Activated effector memory CD4-positive, alpha-beta T cell treated with anti-CD3 and anti-CD28 coated beads, Interleukin-2, amount 50 U/mL, for 16 hours (primary cell): ENCODE results near the gene CEPT1.
"Not testable (repeated sequence)": the region's sequence is repeated elsewhere in the genome, so short reads cannot be mapped to it uniquely, and the experiment has no call there.

Experiments
- DNase-seq: peaks from one replicate; pipeline ENCODE4 v3.0.0-alpha.2; 2020

The CEPT1 gene

DNA sequence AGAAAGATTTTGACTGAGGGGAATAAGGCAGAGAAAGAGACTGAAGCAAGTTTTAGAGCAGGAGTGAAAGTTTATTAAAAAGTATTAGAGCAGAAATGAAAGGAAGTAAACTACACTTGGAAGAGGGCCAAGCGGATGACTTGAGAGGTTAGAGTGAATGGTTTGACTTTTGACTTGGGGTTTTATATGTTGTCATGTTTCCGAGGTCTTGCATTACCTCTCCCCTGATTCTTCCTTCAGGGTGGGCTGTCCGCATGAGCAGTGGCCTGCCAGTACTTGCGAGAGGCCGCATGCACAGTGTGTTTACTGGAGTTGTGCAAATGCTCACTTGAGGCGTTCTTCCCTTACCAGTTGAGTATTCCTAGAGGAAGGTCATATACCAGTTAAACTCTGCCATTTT lies 73.4 kb downstream of the CEPT1 start:
- DNase-seq, result no peak

DNA sequence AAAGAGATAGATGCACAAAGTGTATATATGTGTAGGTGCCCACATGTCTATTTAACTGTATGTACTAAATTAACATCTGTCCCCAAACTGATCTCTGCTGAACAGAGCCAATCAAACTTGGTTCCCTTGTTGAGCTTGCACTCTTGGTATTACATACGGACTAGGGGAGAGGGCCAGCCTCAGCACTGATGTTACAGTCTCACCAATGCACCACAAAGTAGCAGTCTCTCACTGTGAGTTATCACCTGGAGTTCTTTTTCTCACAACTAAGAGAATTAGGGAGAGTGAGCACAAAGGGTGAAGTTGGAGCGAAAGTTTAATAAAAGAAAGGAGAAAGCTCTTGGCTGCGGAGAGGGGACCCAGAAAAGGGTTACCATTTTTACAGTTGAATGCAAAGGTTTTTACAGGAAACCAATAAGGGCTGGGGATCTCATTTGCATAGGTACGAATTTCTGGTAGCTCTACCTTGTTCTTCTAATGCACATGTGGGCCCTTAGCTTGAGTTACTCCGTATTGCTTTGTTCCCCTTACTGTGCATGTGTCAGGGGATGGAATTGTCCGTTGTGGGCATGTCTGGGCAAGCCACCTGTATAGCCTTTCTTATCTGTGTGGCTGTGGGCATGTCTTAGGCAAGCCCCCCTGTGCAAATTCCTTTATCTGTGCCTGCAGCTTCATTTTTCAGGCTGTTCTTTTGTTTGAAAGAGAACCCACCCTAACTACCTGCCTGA lies 74.2 kb downstream of the CEPT1 start:
- no peak for DNase-seq

DNA sequence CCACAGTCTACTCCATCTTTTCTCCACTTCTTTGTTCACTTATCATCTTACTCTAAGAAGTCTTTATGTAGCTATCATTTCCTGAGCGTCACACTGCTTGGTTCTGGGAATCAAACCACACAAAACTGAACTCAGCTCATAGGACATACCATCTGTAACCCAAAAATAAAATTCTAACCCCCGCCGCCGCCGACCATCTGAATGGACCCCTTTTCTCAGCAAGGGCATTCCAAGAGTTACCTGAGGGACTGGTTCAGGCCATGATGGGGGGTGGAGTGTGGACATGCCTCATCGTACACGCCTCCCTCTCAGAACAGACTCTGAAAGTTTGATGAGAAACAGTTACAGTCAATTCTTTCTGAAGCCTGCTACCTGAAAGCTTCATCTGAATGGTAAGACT lies 74.9 kb downstream of the CEPT1 start:
- peak; percentile 79 for DNase-seq

DNA sequence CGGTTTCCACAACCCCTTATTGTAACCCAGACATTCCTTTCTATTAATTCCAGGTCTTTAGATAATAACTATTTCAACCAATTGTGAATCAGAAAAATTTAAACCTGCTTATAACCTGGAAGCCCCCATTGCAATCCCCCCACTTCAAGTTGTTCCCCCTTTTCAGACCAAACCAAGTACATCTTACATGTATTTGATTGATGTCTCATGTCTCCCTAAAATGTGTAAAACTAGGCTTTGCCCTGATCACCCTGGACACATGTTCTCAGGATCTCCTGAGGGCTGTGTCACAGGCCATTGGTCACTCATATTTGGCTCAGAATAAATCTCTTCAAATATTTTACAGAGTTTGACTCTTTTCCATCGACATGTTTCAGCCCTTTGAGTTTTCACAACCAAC lies 75.3 kb downstream of the CEPT1 start:
- not testable (repeated sequence) for DNase-seq

DNA sequence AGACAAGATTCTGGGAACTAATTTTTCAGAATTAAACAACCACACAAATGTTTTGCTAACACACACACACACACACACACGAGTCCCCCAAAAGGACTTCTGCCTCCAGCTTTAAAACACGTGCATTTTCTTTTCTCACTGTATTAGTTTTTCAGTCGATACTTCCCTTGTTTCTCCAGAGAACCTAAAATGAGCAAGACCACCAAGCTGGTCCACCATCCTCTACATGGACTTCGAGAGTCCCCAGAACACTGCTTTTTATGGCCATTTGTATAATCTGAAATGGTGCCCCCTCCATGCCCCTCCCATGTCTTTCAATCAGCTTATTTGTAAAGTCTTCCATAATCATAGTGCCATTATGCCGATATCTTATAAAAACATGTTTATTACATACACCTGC lies 76.7 kb downstream of the CEPT1 start:
- no peak for DNase-seq

DNA sequence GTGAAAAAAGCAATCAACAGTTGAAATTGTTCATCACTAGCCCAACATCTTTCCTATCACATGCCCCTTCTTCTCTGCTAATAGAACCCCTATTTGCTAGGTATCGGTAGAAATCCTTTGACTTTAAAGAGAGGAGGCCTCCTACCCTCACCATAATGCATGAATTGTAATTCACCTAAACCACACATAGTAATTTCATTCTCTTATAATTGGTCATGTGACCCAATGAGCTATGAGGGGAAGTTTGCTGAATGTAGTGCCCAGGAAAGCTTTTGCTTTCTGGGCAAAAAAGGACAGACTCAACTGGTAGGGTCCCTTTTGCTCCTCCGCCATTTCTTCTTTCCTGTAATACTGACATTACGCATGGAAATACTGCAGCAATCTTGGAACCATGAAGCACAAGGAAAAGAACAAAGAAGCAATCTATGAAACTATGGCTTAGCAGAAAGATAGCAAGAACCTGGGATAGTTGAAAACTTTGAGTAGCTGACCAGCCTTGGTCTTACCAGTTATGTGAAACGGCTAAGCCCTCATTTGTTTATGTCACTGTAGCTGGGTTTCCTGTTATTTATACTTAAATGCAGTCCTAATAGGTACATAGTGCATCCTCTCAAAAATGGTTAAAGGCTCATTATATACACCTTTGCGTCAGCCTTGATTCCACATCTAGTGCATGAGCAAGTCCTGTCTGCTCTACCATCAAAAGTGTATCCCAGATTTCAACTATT lies 77.3 kb downstream of the CEPT1 start:
- no peak for DNase-seq

DNA sequence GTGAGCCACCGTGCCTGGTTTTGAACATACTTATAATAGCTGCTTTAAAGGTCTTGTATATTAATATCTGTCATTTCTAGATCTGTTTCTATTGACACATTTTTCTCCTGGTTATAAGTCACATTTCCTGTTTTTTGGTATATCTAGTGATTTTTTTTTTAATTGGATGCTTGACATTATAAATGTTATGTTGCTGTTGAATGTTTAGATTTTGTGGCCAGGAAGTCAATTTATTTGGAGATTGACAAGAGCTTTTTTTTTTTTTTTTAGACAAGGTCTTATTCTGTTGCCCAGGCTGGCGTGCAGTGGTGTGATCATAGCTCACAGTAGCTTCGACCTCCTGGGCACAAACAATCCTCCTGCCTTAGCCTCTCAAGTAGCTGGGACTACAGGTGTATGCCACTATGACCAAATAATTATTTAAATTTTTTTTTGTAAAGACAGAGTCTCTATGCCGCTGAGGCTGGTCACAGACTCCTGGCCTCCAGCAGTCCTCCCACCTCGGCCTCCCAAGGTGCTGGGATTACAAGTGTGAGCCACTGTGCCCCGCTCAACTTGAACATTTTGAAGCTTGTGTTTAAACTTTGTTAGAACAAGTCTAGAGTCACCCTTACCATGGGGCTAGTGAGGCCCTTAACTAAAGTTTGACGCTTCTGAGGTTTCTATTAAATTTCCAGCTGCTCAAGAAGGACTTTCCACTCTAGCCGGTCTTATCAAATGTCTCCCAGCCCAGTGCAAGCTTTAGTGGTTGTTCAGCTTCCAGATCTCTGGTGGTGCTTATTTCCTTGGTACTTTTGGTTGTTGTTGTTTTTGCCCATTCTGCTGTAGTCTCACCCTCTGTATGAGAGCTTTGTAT lies 78.9 kb downstream of the CEPT1 start:
- DNase-seq, result no peak

DNA sequence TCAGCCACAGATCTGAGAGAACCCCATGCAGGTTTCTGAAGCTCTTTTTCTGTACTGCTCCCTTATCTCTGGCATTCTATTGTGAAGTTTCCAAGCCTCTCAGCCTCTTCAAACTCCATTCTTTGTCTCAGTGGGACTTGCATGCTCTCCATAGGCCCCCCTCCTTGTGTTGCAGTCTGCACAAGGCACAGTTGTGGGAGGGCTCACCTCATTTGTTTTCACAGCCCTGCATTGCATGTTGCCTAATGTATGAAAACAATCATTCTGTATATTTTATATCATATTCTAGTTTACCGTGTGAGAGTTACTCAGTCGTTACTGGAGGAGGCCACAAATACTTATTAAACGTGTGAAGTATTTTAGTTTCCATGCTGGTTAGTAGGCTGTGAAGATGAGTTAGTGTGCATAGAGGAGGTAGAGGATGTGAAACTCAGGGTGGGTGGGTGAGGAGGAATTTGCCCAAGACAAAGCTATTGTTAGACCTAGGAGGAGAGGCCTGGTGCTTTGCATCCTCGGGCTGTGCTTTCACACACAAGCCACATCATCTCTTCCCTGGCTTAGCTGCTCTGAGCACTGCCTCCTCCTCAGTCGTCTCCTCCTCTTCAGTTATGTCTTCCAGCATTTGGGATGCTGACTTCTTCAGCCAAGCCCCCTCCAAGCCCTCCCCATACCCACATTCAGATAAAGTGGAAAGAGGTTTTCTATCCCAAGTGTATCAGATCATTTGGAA lies 79.7 kb downstream of the CEPT1 start:
- peak; percentile 73 for DNase-seq

DNA sequence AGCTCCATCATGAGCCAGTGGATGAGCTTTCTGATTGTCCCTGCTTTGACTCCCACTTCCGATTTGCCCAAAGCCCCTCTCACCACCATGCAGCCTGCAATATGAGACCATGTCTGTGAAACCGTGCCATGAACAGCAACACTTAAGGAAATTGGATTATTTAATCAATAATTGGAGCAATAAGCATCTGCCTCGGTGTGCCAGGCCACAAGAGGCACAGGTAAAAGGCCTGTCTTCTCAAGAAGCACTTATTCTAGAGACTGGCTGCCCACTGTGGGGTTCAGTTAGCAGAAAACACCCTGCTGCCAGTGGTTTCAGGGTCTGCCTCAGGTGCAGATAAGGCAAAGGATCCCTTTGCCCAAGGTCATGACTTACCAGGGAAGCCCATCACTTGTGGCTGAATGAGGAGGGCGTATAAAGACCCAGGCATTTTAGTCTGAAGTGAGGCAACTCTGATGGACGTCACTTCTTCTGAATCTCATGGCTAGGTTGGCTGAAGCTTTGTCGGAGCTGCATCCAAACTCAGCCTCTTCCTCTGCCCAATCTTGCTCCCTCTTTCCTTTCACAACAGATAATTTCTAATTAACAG lies 80.4 kb downstream of the CEPT1 start:
- no peak for DNase-seq

DNA sequence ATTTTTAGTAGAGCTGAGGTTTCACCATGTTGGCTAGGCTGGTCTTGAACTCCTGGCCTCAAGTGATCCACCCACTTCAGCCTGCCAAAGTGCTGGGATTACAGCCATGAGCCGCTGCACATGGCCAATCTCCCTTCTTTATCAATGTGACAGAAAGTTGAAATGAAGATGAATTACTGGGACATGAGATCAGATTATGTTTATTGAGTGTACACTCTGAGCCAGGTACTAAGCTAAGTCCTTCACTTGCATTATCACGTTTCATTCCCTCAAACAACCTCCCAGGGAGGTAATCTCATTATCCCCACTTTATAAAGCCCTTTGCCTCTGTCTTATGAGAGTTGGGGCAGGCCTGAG lies 81.2 kb downstream of the CEPT1 start:
- no peak for DNase-seq

DNA sequence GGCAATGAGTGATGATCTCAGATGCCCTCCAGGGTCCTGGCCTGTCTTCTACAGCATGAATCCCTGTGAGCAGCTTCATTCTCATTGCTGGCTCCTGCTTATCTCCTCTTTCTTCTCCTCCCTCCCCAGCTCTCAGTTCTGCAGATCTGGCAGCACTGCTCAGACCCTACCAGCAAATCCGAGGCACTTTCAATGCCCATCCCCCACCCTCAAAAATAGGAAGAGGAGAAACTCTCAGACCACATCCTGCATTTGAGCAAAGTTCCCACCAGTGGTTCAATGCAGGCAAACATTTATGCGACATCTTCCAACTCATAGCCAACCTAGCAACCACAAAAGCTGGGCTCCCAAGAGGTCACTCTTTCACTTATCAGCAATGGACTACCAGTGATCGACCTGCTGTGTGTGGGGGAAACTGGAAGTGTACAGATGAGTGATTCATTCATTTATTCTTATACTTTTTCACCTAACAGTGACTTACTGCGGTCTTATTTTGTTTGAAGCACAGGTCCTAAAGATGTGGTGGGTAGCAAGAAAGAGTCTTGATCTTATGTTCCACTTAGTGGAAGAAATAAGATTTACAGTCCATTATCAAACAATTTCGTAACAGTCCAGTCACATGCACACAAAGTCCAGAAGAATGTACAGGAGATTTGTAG lies 81.7 kb downstream of the CEPT1 start:
- DNase-seq, result peak; percentile 77

DNA sequence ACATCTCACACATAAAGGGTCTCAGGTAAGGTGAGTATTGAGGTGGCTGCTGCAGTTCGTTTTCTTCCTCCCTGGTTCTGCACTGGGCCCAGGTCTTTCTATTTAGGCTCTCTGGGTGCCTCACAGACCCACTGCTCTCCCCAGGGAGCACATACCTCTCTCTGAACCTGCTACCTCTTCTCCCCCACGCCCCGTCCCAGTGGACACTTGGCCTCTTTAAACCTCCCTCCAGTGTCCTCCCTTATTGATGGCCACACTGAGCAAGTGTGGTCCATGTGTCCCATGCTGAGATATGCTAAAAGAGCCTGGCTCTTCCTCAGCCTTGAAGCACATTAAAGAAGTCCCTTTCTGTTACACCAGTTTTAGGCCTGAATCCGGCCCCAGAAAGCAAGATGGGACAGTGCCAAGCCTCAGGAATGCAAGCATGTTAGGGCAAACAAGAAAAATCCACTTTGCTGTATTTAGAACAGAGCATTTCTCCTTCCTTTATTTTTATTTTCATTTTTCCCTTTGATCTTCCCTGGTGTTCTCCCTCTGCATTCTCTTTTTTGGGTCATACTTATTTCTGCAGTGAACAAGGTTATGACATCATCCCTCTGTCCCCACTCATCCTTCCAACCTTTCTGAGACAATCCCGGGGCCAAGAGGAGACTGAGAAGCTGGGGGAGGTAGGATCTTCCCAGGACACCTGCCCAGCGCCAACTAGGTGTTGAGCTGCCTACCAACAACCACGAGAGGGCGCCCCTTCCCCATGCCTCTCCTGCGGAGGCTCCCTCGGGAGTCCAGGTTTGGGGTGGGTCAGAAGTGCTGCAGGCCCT lies 82.5 kb downstream of the CEPT1 start:
- peak; percentile 90 for DNase-seq

DNA sequence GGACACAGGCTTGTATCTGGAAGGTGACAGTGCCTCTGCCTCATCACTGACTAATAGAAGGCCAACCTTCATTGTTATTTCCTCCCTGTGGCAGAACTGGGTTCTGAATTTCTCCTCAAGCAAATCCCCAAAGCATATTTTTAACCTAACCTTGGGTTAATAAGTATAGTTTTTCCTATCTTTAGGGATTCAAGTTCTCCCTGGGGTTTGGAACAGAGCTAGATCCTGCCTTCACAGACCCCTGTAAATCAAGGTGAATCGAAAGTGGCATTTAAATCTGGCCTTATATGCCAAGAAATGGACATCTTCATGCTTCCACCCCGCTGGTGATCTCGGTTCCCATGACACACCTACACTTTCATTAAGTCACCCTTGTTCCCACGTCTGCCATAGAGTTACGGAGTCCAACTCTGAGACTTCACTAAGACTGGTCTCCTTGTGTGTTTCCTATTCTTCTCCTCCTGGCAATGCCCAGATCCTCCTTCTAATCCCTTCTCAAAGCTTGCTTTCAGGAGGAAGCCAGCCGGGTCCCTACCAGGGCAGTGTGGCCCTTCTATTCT lies 83.2 kb downstream of the CEPT1 start:
- DNase-seq, result no peak

DNA sequence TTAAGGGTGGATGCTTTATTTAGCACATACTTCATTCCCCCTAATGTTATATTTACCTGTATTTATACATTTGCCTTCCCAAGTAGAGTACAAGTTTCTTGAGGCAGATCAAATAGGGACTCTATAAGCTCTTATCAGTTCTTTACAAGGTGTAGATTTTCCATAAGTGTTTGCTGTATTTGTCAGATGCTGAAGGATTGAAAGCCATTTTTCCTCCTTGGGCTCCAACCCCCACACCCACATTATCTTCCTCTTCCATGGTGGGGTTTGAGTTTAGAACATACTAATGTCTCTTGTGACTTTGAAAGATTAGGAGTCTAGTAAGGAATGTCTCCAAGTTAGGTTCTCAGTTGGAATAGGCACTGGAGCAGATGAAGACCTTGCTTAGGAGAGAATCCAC lies 85.1 kb downstream of the CEPT1 start:
- DNase-seq, result no peak

DNA sequence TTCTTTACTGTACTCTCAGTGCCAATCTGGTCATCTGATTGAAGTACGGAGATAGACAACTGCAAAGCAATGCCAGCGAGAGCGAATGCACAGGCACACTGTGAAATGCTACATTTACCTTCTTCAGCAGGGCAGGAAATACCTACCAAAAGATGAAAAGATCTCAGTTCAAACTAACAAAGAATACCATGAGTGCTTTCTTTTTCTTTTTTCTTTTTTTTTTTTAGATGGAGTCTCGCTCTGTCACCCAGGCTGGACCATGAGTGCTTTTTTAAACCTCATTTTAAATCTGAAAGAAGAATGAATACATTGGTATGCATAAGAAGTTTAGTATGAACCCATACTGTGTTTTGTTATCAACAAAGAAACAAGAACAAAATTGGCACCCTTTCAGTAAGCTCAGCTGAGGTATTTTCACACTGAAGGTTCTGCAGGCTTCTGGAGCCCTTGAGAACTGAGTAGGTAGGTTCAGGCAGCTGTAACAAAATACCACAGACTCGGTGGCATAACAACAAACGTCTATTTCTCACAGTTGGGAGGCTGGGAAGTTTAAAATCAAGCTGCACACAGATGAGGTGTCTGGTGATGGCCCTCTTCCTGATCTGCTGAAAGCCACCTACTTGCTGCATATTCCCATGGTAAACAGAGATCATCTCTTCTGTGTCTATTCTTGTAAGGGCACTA lies 85.8 kb downstream of the CEPT1 start:
- peak; percentile 69 for DNase-seq

DNA sequence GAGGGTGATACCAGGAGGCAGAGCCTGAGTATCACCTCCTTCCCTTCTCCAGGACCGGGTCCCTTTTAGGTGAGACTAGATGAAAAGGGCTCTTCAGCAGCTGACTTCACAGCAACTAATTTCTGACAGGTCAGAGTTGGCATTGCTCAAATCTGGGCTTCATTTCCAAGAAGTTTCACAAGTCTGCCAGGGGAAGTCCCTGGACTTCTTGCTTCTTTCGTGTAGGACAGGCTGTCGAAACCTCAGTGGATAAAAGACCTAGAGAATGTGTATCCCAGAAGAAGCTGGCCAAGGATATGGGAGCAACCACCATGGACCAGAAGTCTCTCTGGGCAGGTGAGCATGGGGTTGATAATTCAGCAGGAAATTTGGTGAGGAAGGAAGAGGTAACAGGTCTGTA lies 87.4 kb downstream of the CEPT1 start, which contains the start of gene CHI3L2:
Gene CHI3L2 (plus strand): TSS at position 280 of the 400 bp plus-strand sequence. CDS start 17 bp downstream, at position 297.
- no peak for DNase-seq

DNA sequence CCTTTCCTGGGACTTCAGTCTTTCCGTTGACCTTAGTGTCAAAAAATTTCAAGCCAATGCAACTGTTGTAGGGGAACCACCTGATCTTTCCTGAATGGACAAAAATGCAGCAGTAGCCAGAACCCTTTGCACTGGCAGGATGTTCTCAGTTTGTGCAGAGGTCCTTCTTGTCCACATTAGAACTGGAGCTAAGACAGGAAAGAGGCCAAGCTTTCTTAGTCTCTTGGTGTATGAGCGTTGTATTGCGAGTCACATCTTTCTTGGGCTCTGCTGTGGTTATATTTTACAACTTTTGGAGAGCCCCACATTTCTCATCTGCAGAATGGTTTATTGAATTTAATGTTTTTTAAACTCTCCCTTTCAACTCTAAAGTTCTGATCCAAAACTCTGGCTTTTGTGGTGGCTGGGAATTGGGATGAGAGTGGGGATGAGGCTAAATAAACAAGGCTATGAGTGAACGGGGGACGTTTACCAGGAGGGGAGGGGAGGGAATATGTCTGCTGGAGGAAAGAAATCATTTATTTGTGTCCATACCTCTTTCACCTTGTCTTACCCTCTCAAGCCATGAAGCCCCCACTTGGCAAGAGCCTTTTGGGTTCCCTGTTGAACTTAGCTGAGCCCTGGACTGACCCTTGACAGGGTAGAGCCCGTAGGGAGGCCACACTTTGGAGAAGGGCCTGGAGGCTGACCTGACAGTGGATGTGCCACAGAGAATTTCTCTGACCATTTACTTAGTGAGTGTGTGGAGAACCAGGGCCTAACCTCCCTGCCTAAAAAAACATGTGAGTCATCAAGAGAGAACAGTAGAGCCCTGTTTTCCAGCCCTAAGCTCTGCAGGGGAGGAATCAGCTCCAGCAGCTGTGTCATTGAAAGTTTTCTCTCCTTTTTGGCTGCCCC lies 88.1 kb downstream of the CEPT1 start:
- DNase-seq, result no peak

DNA sequence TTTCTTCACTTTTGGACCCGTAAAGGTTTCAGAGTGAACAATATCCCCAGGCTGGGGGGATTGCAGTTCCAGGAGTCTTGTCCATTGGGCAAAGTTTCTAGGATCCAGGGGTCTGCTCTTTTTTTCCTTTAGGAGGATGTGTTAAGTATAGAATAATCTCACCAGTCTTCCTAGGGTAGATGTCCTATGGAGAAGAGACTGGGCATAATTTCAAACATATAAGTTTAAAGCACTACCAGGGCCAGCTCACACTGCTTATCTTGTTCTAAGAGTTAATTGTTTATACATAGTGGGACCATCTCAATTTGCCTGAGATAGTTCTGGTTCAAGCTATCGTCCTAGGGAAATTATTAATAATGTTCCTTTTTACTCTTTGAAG lies 88.7 kb downstream of the CEPT1 start:
- no peak for DNase-seq

DNA sequence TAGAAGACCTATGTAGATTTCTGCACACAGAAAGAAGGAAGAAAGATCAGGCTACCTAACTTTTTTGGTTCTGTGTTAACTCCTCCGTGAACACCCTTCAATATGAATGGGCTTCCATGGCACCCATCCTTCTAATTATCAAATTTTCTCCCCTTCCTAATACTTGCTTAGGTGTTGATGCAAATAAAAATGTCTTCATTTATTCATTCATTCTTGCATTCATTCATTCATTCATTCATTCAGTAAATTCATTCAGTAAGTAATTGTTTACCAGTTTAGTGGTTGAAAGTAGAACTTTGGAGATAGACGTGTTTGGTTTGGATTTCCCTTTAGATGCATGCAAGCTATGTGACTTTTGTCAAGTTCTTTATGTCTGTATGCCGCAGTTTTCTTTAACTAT lies 92.1 kb downstream of the CEPT1 start:
- DNase-seq, result no peak
